Vagina (tissue), 2 donors: ENCODE measurements around the gene RNPC3.

Experiments used
- POLR2A ChIP-seq, 2 donors: fragments of 450-650 bp; IDR thresholded peaks; one replicate each; pipeline ENCODE4 v1.6.1; 2017; ENCODE audit warnings: antibody characterized with exemption in 2 of 2, mild to moderate bottlenecking in 2 of 2, moderate library complexity in 2 of 2
- POLR2AphosphoS5 ChIP-seq, 2 donors: sonication (generic); formaldehyde crosslinking; IDR thresholded peaks; one replicate each; pipeline ENCODE4 v1.9.0; 2017; ENCODE audit warnings: antibody characterized with exemption in 2 of 2, mild to moderate bottlenecking in 2 of 2, low read depth in 1 of 2; ENCODE audit not compliant: insufficient read depth in 1 of 2
- TF ChIP-seq, protein P1 (sequence below), 3 experiments: fragments of 450-650 bp in 2 of 3; fragments of 200-600 bp in 1 of 3; sonication (generic) in 1 of 3; IDR thresholded peaks; one replicate each; pipeline ENCODE4 v1.5.1; 2017 to 2019; ENCODE audit warnings: antibody characterized with exemption in 3 of 3, mild to moderate bottlenecking in 2 of 3, moderate library complexity in 2 of 3

DNA sequence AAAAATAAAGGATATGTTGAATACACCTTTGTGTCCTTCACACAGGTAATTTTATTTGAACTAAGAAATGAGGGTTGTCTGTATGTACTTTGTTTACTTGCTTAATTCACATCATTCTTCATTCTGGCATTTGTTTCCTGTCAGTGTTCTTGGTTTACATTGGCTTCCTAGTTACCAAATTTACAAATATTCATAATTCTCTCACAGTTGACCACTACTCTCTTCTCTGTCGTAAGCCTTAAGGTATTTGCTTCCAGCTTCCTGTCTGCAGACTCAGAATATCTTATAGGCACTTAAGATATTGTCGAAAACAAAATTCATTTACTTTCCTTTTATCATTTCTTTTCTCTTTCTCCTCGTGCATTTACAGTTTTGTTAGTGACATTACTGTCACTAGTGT, 15.9 kb downstream of the RNPC3 start:
- TF ChIP-seq, protein P1, sequence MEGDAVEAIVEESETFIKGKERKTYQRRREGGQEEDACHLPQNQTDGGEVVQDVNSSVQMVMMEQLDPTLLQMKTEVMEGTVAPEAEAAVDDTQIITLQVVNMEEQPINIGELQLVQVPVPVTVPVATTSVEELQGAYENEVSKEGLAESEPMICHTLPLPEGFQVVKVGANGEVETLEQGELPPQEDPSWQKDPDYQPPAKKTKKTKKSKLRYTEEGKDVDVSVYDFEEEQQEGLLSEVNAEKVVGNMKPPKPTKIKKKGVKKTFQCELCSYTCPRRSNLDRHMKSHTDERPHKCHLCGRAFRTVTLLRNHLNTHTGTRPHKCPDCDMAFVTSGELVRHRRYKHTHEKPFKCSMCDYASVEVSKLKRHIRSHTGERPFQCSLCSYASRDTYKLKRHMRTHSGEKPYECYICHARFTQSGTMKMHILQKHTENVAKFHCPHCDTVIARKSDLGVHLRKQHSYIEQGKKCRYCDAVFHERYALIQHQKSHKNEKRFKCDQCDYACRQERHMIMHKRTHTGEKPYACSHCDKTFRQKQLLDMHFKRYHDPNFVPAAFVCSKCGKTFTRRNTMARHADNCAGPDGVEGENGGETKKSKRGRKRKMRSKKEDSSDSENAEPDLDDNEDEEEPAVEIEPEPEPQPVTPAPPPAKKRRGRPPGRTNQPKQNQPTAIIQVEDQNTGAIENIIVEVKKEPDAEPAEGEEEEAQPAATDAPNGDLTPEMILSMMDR (IDR thresholded peaks at IDR 0.05): no peak
- TF ChIP-seq POLR2AphosphoS5 (IDR thresholded peaks at IDR 0.05; ENCODE audit: insufficient read depth in 1 of 2, low read depth in 1 of 2) (no peak), POLR2A (IDR thresholded peaks at IDR 0.05) (no peak)
